OCI-LY1 (cell line): ENCODE data around the gene MAD1L1.

Experiments used
- EZH2 ChIP-seq: fragments of 200-600 bp; sonication (generic), shearing (Covaris generic); IDR thresholded peaks from 2 replicates; pipeline ENCODE4 v1.8.0; 2017; ENCODE audit warnings: borderline replicate concordance, mixed run types, mild to moderate bottlenecking, antibody characterized with exemption, low read length, moderate library complexity, mixed read lengths
- TF ChIP-seq, protein P1 (sequence below): fragments of 200-600 bp; sonication (generic), shearing (Covaris generic); IDR thresholded peaks from 2 replicates; pipeline ENCODE4 v1.5.1; 2017; ENCODE audit warnings: mild to moderate bottlenecking, antibody characterized with exemption, low read length, moderate library complexity, mixed read lengths

DNA sequence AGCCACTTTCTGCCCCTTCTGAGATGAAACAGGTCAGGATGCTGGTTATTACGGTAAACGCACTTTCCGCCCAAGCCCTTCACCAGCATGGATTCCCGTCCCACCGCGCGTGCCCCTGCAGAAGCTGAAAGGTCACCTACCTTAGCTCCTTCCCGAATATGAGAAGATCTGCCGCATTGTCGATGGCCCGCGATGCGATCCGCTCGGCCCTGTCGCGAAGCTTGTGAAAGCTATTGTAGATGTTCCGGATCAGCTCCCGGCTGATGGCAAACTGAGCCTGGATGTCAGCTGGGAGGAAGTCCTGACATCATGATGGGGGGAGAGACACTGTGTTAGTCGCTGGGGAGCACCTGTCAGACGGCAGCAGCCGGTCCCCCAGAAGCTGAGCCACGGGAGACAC, 31.4 kb upstream of the MAD1L1 start:
- TF ChIP-seq, protein P1, sequence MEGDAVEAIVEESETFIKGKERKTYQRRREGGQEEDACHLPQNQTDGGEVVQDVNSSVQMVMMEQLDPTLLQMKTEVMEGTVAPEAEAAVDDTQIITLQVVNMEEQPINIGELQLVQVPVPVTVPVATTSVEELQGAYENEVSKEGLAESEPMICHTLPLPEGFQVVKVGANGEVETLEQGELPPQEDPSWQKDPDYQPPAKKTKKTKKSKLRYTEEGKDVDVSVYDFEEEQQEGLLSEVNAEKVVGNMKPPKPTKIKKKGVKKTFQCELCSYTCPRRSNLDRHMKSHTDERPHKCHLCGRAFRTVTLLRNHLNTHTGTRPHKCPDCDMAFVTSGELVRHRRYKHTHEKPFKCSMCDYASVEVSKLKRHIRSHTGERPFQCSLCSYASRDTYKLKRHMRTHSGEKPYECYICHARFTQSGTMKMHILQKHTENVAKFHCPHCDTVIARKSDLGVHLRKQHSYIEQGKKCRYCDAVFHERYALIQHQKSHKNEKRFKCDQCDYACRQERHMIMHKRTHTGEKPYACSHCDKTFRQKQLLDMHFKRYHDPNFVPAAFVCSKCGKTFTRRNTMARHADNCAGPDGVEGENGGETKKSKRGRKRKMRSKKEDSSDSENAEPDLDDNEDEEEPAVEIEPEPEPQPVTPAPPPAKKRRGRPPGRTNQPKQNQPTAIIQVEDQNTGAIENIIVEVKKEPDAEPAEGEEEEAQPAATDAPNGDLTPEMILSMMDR: no peak
- TF ChIP-seq EZH2: no peak
